NCI-H446 treated with DMSO at 0.1 percent for 48 hours (cell line): ENCODE measurements around the gene AANAT.

Experiments
- DNase-seq: peaks from one replicate; lab custom pipeline; 2025; lab: John Stamatoyannopoulos, UW

Gene AANAT

GRCh38 chr17:76491271-76492122 is 24.1 kb downstream of the AANAT start:
- DNase-seq: no peak

- DNase-seq: no peak
Measured at GRCh38 chr17:76492123-76492988, 25.0 kb downstream of the AANAT start.

DNA sequence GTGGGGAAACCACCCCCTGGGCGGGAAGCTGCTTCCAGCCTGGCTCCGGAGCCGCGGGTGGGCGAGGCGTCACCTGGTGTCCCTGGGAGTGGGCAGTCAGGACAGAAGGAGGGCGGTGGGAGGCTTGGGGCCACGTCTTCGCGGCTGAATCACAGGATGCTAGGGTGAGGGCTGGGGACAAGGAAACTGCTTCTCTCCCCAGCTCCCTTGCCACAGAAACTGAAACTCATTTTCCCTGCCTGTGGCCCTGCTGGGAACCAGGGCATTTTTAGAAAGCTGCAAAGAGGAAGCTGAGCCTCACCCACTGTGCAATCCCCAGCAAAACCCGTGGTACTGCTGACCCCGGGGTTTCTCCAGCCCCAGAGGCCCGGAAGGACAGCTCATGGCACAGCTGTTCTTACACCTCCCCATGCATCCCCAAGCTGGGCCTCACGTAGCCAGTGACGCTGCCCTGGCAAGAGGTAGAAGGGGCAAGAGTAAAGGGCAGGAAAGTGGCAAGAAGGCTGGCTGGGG is 25.6 kb downstream of the AANAT start:
- DNase-seq: no peak

GRCh38 chr17:76493505-76494167 is 26.2 kb downstream of the AANAT start:
- no peak for DNase-seq

- DNase-seq: no peak
Measured at GRCh38 chr17:76495663-76496400, 28.4 kb downstream of the AANAT start.

DNA sequence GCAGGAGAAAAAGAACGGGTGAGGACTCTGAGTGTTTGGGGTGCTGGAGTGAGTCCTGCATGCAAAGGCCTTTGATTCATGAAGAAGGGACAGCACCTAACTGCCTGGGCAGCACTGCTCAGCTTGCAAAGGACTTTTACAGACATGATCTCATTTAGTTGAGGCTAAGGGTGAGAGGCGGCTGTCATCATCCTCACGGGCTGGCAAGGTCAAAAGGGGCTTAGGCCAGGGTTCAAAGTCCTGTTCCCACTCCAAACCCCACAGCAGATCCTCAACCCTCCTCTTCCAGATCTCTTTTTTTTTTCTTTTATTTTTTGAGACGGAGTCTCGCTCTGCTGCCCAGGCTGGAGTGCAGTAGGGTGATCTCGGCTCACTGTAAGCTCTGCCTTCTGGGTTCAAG is 29.1 kb downstream of the AANAT start:
- no peak for DNase-seq

GRCh38 chr17:76497699-76497978 is 30.2 kb downstream of the AANAT start:
- no peak for DNase-seq

DNA sequence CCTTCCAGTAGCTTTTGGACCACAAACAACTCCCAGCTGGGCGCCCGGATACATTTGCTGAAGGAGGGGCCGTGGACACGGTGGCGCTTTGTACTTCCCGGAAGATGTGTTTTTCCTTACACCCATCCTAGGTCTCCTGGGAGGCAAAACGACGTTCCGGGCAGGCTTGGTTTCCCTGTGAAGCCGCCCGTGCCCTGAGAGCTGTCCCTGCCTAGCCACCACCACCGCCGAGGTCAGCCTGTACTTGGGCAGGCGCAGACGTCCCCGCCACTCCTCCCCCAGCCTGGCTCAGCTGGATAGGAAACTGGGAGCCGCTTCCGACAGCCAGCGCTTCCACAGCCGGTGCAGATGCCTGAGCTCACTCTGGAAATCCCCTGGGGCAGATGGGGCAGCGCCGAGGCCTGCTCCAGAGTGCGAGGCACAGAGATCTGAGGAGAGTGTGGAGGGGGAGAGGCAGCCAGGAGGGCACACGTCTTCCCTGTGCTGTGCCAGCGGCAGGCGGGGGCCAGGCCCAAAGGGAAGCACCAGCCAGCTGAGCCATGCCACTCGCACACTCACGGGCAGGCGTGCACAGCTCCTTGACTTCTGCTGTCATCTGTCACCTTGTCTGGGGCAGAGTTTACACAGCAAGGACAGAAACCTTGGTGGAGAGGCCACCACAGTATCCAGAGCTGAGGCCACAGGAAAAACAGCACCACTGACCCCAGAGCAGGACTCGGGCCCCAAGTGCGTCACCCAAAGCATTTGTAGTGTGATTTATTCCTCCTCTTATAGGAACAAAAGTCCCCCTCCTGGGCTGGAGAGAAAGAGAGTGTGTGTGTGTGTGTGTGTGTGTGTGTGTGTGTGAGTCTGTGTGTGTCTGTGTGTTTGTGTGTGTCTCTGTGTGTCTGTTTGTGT is 30.8 kb downstream of the AANAT start:
- DNase-seq: peak; percentile 71

DNA sequence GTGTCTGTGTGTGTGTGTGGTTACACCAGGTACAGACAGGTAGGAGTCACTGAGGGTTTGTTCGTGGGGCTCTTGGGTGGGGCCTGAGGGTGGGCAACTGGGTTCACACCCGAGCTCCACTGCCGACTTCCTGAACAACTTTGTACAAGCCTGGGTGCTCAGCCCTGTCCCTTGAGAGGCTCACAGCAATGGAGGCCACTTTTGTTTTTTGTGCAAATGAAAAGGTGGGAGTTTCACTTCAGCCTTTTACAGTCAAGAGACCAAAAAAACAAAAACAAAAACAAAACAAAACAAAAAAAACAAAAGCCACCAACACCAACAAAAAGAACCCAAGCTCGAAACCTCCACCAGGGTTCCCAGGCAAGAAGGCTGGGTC is 31.5 kb downstream of the AANAT start:
- no peak for DNase-seq

- peak; percentile 6 for DNase-seq
Measured at GRCh38 chr17:76499267-76499667, 31.9 kb downstream of the AANAT start.

DNA sequence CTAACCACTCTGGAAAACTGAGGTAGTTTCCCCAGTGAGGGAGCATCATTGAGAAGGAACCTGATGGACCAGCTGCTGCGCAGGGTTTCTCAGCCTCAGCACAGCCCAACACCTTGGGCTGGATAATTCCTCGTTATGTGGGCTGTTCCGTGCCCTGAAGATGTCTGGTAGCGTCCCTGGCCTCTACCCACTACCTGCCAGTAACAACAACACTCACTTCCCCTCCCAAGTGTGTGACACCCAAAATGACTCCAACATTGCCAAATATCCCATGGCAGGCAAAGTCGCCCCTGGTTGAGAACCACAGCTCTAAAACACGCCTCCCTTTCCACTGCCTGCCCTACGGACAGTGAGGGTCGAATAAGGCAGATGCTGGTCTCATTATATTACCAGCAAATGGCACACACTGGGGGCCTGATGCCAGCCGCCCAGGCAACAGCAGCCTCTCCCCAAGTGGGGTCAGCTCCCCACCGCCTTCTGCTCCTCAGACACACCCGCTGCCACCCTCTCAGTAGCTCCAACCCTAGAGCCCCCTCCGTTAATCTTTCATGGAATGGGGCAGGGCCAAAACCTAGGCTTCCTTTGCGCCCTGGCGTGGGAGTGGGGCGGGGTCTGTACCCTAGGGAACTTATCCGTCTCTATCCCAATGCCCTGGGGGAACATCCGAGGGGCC is 32.8 kb downstream of the AANAT start:
- DNase-seq: no peak

DNA sequence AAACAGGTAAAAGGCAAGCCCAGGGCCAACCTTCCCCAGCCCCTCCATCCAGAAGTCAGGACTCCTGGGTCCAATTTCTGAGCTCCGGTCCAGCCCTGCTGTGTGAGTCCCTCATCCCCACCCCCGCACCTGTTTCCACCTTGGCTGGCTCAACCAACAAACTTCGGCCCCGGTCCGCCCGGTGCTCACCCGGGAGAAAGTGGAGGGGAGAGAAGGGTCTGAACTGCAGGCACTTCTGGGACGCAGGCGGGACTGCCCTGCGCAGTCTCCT is 33.3 kb downstream of the AANAT start:
- no peak for DNase-seq

DNA sequence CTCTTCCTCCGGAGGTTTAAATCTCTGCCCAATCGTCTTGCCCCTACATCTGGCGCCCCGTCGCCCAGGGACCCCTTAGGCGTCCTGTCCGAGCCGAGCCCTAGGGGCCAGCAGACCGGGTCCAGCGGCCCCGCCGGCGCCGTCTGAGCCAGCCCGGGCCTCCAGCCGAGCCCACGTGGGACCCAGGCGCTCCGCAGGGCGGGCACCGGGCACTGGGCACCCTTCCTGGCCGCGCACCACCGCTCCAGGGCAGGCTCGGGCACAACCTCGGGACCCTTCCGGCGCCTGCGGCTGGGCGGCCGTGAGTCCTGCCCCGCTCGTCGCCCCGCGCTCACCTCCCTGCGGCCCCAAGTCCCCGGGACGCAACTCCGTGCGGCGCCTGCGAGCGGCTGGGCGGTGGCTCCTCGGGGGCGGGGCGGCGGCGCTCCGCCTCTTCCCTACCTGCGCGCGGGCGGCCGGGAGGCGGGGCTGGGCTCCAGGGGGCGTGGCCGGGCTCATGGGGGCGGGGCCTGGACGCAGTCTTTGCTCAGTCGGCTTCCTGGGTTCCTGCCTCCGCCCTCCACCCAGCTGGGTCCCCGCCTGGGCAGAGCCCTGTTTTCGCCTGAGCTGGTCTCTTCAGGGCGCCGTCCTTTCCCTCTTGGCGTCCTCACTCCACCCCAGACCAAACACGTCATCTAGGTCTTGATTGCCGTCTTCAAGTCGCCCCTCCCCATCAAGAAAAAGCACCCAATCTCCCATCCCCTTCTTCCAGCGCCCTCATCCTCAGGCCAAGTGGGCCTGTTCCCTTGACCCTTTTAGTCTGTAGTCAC is 33.8 kb downstream of the AANAT start, which contains the start of gene RHBDF2:
TSS of gene RHBDF2 (minus strand) at position 406 of the 809 bp plus-strand sequence. CDS start 19,899 bp downstream, outside the sequence.
- DNase-seq: peak; percentile 46

DNA sequence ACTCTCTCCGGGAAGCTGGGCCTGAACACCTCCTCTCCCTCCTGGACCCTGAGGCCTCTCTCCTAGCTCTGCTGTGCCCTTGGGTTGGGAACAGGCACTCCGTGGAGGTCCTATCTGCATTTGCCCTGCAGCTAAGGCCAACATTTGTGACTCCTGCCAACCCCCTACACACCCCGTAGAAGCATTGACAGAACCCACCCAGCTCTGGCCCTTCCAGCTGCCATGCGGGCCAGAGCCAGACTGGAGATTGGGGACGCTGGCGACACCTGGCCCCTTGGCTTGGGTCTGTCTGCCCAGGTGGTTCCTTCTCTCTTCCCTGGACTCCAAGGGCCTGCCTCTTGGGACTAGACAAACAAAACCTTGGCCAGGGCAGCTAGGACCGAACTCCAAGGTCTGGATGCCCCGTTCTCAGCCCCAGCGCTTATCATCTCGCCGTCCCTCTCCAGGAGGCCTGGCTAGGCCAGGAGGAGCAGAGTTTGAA is 34.5 kb downstream of the AANAT start:
- DNase-seq: no peak

- DNase-seq: no peak
Measured at GRCh38 chr17:76502341-76503211, 35.2 kb downstream of the AANAT start.

DNA sequence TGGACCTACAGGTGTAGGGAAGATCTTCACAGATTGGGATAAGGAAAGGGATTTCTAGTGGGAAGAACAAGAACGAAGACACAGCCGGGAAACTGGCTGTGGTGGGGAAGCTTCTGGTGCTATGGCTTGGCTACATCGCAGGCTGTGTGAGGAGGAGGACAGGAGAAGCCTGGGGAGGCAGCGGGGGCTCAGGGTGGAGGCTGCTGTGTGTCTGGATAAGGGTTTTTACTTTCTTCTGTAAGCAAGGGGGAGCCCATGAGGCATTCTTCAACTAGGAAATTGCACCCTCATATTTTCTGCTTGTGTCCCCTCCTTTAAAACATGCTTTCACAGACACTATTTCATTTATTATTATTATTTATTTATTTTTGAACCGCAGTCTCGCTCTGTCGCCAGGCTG is 36.7 kb downstream of the AANAT start:
- no peak for DNase-seq

- peak; percentile 39 for DNase-seq
Measured at GRCh38 chr17:76506408-76507345, 39.3 kb downstream of the AANAT start.
